Globus pallidus (tissue), 1 donor: ENCODE measurements around the gene MOB3B.
"Not testable (repeated sequence)": the region's sequence is repeated elsewhere in the genome, so short reads cannot be mapped to it uniquely, and the experiment has no call there.

Source experiments
- DNase-seq: peaks from one replicate; pipeline ENCODE4 v3.0.0-alpha.2; 2015; ENCODE audit warnings: low spot score

Gene MOB3B

DNA sequence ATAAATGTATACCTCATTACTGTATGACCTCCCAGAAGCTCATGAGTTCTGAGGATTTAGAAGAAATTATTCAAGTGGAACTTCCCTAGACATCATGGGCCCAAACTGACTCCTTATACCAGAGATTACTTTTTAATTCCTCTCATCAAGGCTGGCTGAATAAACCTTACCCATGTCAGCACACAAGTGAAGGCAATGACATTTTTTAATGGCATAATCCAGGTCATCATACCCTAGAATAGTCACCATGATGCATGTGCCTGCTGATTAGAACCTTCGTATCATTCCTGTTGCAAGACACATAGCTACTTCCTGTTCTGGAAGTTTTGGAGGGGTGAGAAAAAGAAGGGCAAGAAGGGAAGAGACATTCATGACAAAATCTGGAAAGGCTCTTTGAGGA lies 55.3 kb downstream of the MOB3B start:
- DNase-seq = no peak

- peak; percentile 67 for DNase-seq
Measured at GRCh38 chr9:27473111-27473529, 56.5 kb downstream of the MOB3B start.

GRCh38 chr9:27472195-27472594 lies 57.4 kb downstream of the MOB3B start:
- DNase-seq = peak; percentile 42

- no peak for DNase-seq
Measured at GRCh38 chr9:27471789-27472188, 57.8 kb downstream of the MOB3B start.

DNA sequence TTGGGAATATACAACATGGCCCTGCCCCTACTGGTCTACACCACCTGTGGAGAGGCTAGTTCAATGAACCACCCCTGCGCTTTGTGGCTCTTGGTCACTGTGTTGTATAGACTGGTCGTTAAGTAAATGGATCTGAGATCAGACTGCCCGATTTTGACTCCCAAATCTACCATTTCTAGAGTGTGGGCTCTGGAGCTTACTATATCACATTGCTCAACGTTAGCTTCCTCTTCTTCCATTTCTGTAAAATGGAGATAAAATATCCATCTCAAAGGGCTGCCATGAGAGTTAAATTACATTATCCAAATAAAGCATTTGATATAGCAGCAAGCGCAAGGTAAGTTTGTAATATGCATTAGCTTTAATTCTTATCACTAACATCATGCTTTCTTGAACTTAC lies 58.2 kb downstream of the MOB3B start:
- no peak for DNase-seq

DNA sequence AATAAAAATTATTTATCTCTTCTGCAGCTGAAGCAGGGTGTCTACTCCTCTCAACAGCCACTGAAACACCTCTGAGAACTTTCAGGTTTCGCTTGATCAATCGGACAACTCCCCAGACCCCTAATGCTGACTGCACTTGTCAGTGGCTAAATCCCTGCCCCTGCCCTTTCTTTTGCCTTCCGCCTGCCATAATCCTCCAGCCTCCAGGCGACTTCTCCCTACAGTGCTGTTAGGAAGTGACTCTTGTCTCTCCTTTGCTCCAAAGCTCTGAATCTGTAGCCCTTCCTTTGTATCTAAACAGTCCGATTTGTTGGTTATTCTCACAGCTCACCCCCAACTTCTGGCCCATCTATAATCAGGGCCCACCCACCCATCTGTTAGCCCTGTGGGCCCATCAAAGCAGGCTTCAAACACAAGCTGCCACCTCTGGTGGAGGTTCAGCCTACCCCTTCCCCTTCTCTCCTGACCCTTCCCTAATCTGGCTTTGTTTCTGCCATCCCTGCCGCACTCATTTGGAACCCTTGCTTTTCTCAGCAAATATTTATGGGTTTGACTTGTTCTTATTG lies 59.2 kb downstream of the MOB3B start:
- DNase-seq = no peak

- no peak for DNase-seq
Measured at GRCh38 chr9:27469550-27469949, 60.1 kb downstream of the MOB3B start.

DNA sequence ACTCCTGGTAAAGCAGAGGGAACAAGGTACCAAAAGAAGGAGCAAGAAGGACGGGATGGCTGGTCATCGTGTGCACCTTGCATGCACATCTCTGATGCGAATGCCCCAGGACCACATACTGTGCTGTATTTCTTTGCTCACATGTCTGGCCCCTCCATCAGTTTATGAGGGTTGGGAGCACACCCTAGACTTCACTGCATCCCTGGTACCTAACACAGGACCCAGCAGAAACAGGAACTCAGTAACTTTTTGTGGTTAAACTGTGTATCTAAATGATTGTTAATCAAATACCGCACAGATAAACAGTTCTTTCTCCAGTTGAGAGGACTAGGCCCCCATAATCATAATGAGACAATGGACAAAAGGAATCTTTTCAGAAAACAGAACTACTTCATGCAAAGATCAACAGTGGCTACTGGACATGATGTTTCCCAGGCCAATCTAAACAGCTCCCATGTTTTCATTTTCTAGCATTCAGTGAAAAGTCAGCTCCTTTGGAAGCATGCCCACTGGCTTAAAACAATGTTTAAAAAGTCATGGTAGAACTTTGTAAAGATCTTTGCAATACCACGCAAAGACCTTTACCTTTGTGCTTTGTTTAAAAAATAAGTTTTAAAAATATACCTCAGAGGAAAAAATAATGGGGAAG lies 61.0 kb downstream of the MOB3B start:
- peak; percentile 82 for DNase-seq

DNA sequence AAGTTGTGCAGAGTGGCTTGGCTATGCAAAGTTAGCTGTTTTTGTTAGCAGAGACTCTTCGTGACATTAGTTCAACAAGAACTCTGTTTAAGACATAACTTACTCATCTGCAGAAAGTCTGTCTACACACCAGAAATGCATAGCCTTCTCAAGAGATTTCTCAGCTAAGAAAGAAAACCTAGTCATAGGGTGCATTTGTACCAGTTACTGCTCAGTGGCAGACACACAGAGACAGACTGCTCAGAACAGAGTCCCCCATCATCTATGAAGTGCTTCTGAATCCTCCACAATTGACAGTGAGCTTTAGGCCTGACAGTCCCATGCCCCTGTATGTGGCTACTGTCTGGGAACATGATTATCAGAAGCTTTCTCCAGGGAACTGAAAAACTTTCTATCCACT lies 61.6 kb downstream of the MOB3B start:
- DNase-seq = peak; percentile 47

DNA sequence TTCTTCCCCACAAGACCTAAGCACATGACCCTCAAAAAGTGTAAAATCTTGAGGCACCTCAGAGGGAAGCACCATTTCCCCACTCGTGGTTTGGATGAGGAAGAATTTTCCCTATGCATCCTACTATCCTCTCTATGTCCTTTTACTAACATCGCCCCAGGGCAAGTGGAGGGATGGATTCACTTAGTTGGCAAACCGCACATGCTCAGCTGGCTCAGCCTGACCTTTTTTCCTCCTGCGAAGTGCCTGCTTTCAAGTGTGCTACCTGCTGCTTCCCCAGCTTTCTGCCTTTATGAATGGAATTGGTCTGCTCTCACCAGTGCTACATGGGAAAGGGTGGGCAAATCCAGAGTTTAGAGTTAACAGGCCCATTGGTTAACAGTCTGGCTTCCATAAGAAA lies 62.1 kb downstream of the MOB3B start:
- DNase-seq = no peak

- DNase-seq = not testable (repeated sequence)
Measured at GRCh38 chr9:27466516-27466915, 63.1 kb downstream of the MOB3B start.

DNA sequence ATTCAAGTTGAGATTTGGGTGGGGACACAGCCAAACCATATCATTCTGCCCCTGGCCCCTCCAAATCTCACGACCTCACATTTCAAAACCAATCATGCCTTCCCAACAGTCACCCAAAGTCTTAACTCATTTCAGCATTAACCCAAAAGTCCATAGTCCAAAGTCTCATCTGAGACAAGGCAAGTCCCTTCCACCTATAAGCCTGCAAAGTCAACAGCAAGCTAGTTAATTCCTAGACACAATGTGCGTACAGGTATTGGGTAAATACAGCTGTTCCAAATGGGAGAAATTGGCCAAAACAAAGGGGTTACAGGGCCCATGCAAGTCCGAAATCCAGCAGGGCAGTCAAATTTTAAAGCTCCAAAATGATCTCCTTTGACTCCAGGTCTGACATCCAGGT lies 64.7 kb downstream of the MOB3B start:
- DNase-seq = not testable (repeated sequence)

GRCh38 chr9:27462846-27463245 lies 66.8 kb downstream of the MOB3B start:
- no peak for DNase-seq

DNA sequence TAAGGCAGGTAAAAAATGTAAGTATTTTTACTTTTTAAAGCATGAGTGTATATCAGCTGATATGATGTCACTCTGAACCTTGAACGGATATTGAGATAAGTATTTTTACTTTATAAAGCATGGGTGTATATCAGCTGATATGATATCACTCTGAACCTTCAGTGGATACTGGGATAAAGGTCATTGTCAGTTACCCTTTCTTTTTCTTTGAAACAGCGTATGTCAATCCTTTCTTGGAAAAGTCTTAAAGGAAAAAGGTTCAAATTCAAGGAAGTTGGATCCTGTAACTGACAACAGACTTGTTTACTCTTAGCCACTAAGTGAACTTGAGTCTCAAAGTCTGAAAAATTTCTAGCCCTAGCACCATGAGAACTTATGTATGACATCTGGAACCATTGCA lies 67.2 kb downstream of the MOB3B start:
- no peak for DNase-seq

DNA sequence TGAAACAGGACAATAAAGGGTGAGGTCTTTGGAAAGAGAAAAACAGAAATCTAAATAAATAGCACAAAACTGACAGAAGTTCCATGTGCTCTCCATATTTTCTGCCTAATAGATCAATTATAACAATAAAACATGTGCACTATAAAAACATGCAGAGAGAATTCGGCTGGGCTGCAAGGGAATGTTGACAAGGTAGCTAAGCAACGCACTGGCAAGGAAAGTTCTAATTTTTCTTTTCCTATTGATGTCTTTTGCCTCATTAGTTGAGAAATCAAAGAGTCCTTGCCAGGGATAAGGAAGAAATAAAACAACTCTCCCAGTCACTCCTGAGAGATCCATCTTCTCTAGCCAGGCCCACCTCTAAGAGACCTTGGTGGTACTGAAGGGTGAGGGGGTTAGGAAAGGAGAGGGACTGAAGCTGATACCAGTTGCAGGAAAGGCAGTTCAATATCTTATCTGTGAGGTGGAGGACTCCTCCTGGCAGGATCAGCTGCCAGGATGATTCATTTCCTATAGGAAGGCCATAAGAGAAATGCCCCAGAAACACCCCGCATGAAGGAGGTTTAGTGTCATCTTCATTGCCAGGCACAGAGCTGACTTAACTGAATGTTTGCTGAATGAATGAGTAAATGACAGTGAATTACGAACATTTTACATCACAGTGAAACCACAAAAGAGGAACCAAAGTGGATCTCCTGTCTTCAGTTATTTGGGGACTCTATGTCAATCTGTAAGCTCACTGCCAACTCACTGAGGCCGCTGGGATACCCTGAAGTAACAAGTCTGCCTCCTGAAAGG lies 69.2 kb downstream of the MOB3B start:
- DNase-seq = no peak

DNA sequence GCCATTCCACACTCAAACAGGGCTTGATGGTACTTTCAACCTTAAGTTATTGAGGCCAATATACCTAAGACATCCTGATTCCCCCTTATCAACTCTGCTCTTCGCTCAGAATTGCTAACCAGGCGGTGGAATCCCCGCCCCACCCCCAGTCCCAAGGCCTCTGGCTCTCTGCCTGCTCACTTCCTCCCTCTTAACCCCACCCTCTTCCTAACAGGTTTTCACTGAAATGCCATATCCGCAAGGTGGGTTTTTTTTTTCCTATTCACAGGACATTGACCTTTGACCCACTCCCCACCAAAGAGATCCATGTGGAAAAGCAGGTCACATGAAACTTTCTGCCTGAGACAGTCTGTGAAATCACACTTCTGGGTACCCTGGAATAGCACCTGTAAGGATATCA lies 72.2 kb downstream of the MOB3B start:
- no peak for DNase-seq

- no peak for DNase-seq
Measured at GRCh38 chr9:27453860-27454553, 75.6 kb downstream of the MOB3B start.

- DNase-seq = no peak
Measured at GRCh38 chr9:27451207-27451797, 78.3 kb downstream of the MOB3B start.

GRCh38 chr9:27450752-27451151 lies 78.9 kb downstream of the MOB3B start:
- no peak for DNase-seq

DNA sequence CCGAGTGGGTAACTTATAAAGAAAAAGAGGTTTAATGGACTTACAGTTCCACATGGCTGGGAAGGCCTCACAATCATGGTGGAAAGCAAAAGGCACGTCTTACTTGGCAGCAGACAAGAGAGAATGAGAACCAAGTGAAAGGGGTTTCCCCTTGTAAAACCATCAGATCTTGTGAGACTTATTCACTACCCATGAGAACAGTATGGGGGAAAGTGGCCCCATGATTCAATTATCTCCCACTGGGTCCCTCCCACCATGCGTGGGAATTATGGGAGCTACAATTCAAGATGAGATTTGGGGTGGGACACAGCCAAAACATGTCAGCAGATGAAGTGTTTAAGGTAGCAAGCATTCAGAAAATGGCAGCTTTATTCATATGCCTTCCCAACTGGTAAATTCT lies 81.3 kb downstream of the MOB3B start:
- DNase-seq = not testable (repeated sequence)

DNA sequence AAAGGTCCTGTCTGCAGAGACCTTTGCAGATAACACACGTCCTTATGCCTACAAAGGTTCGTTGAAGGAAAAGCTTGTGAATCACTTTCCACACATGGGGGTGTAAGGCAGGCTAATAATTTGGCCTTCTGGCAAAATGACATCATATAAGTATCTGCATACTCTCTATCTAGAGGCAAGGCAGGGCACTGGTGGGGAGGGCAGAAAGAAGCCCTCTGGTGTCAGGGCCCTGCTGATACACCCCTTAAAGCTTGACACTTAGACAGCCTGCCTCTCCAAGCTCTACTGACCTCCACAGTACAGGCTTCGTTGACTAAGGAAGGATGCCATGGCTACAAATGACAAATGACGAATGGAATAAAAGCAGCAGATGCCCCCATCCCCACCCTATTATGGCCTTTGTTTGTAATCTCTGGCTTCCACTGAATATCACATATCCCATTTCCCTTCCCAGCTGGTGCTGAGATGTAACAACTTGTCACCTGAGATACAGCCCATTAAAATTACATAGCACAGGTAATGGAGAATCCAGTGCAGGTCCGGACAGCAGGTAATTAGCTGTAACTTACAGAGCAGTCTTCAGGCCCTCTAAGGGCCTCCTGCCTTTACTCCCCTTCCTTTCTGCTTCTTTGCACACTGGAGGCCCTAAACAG lies 82.5 kb downstream of the MOB3B start:
- peak; percentile 65 for DNase-seq

DNA sequence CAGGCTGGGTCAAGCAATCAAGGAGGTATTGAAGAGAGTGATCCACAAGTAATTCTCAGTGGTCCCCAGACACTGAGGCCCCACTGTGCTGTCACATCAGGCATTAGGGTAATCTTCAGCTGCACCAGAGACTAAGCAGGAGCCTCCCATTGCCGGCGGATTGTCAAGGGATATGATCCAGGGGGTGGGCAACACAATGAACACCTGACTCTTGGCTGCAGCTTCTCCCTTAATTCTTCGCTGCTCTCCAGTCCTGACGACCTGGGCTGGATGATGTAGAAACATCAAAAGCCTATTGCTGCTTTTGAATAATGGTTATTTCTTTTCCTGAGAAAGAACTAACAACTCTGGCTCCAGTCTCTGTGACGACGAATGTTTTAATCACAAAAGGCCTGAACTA lies 83.9 kb downstream of the MOB3B start:
- DNase-seq = no peak
